SK-N-SH (cell line): ENCODE data around the gene GPER1. TPM values are rescaled to one million over a fixed set of nuclear protein-coding genes. Genes with fewer than 3 reads are reported as not detected.
A peak's percentile ranks its signal among the peaks of the same experiment; 100 is the strongest.

Experiments used
- CTCF ChIA-PET: fragments of 300-600, 350-600 bp; formaldehyde crosslinking; extraction: SDS; loops from one replicate; lab custom pipeline; 2021; lab: Yijun Ruan, JAX
- POLR2A ChIA-PET: fragments of 350-600 bp; sonication (Branson Sonifier 250); formaldehyde crosslinking; extraction: SDS; loops from one replicate; lab custom pipeline; 2020; ENCODE audit warnings: antibody characterized with exemption, inconsistent platforms; lab: Yijun Ruan, JAX
- DNase-seq: peaks from one replicate; pipeline ENCODE4 v3.0.0; 2012
- H2AFZ ChIP-seq: fragments of 200-600 bp; sonication (generic); 2 replicates; pipeline ENCODE4 v1.8.1; 2016; ENCODE audit warnings: antibody characterized with exemption, mild to moderate bottlenecking, low read depth
- H3F3A ChIP-seq: fragments of 200-600 bp; sonication (generic); replicated peaks from 2 replicates; pipeline ENCODE3; 2016; ENCODE audit warnings: antibody characterized with exemption, mild to moderate bottlenecking; ENCODE audit not compliant: insufficient read depth
- H3K27ac ChIP-seq, 2 experiments: fragments of 200-500 bp in 1 of 2; fragments of 200-600 bp in 1 of 2; sonication (Bioruptor generic) in 1 of 2; sonication (generic), shearing (Covaris generic) in 1 of 2; 2 replicates each; pipeline versions ENCODE4 v1.5.1 to v1.6.1; 2014 to 2016; ENCODE audit warnings: low read depth in 2 of 2, inconsistent platforms in 1 of 2, low read length in 1 of 2, mild to moderate bottlenecking in 1 of 2, mixed read lengths in 1 of 2
- H3K27me3 ChIP-seq: fragments of 200-600 bp; sonication (generic), shearing (Covaris generic); 2 replicates; pipeline ENCODE4 v1.6.1; 2016; ENCODE audit warnings: mixed run types; ENCODE audit not compliant: insufficient read depth
- H3K36me3 ChIP-seq, 2 experiments: fragments of 200-500 bp in 1 of 2; fragments of 200-600 bp in 1 of 2; sonication (Bioruptor generic) in 1 of 2; sonication (generic) in 1 of 2; replicated peaks in 1 of 2; 2 replicates each; pipeline versions ENCODE3 to v1.5.1; 2014 to 2016; ENCODE audit warnings: low read length in 1 of 2, mild to moderate bottlenecking in 1 of 2; ENCODE audit not compliant: insufficient read depth in 2 of 2, control insufficient read depth in 1 of 2
- H3K4me1 ChIP-seq, 2 experiments: fragments of 200-500 bp in 1 of 2; fragments of 200-600 bp in 1 of 2; sonication (Bioruptor generic) in 1 of 2; sonication (generic), shearing (Covaris generic) in 1 of 2; 2 replicates each; pipeline versions ENCODE4 v1.5.1 to v1.6.1; 2014 to 2016; ENCODE audit warnings: low read depth in 1 of 2, low read length in 1 of 2, mixed run types in 1 of 2; ENCODE audit not compliant: insufficient read depth in 2 of 2, control insufficient read depth in 1 of 2
- H3K4me2 ChIP-seq: fragments of 200-600 bp; sonication (generic), shearing (Covaris generic); 2 replicates; pipeline ENCODE4 v1.6.1; 2017; ENCODE audit warnings: mixed run types
- H3K4me3 ChIP-seq, 2 experiments: fragments of 200-500 bp in 1 of 2; fragments of 200-600 bp in 1 of 2; sonication (Bioruptor generic) in 1 of 2; sonication (generic), shearing (Covaris generic) in 1 of 2; 2 replicates each; pipeline versions ENCODE4 v1.5.1 to v1.8.1; 2014 to 2016; ENCODE audit warnings: low read depth in 2 of 2, inconsistent platforms in 1 of 2, low read length in 1 of 2, mild to moderate bottlenecking in 1 of 2, mixed read lengths in 1 of 2, moderate library complexity in 1 of 2
- H3K79me2 ChIP-seq: fragments of 200-600 bp; sonication (generic); 2 replicates; pipeline ENCODE4 v1.8.1; 2017; ENCODE audit warnings: mild to moderate bottlenecking; ENCODE audit not compliant: insufficient read depth
- H3K9ac ChIP-seq: fragments of 200-600 bp; sonication (generic); 2 replicates; pipeline ENCODE4 v1.6.1; 2017; ENCODE audit warnings: mixed run types
- H3K9me2 ChIP-seq: fragments of 200-600 bp; sonication (generic); 2 replicates; pipeline ENCODE4 v1.6.1; 2017; ENCODE audit warnings: mixed run types
- H3K9me3 ChIP-seq: fragments of 200-600 bp; sonication (generic); 2 replicates; pipeline ENCODE4 v1.6.1; 2017; ENCODE audit warnings: mixed run types, mild to moderate bottlenecking, moderate library complexity
- H4K20me1 ChIP-seq: fragments of 200-600 bp; sonication (generic); 2 replicates; pipeline ENCODE4 v1.6.1; 2017; ENCODE audit warnings: mild to moderate bottlenecking, mixed run types; ENCODE audit not compliant: insufficient read depth
- CHD2 ChIP-seq: fragments of 150-350 bp; IDR thresholded peaks from 2 replicates; pipeline ENCODE4 v1.6.1; 2018; ENCODE audit warnings: low read length; ENCODE audit not compliant: partially characterized antibody
- CTCF ChIP-seq: fragments of 200-600 bp; sonication (generic); IDR thresholded peaks from 2 replicates; pipeline ENCODE4 v1.6.1; 2017; ENCODE audit warnings: antibody characterized with exemption, mild to moderate bottlenecking, moderate library complexity
- EP300 ChIP-seq, 2 experiments: IDR thresholded peaks; 2 replicates each; pipeline versions ENCODE4 v1.4.0 to v1.6.1; 2012; ENCODE audit warnings: borderline replicate concordance in 1 of 2, low read depth in 1 of 2, low read length in 1 of 2
- MEF2A ChIP-seq: IDR thresholded peaks from 2 replicates; pipeline ENCODE4 v1.4.0; 2012; ENCODE audit warnings: low read depth, borderline replicate concordance
- POLR2AphosphoS5 ChIP-seq: IDR thresholded peaks from 2 replicates; pipeline ENCODE4 v1.6.1; 2012; ENCODE audit warnings: low read depth, low read length
- RAD21 ChIP-seq: IDR thresholded peaks from 2 replicates; pipeline ENCODE4 v1.6.1; 2012; ENCODE audit warnings: mild to moderate bottlenecking, low read length
- RCOR1 ChIP-seq: fragments of 150-350 bp; IDR thresholded peaks from 2 replicates; pipeline ENCODE4 v1.6.1; 2017; ENCODE audit warnings: antibody characterized with exemption, low read length
- RFX5 ChIP-seq: IDR thresholded peaks from 2 replicates; pipeline ENCODE4 v1.6.1; 2012; ENCODE audit warnings: mild to moderate bottlenecking, improper control_type of control experiment, low read length
- SMC3 ChIP-seq: IDR thresholded peaks from 2 replicates; pipeline ENCODE4 v1.6.1; 2012; ENCODE audit warnings: low read depth, low read length, improper control_type of control experiment
- TEAD4 ChIP-seq: IDR thresholded peaks from 2 replicates; pipeline ENCODE4 v1.4.0; 2012; ENCODE audit warnings: mild to moderate bottlenecking, borderline replicate concordance; ENCODE audit not compliant: insufficient read depth
- USF1 ChIP-seq: IDR thresholded peaks from 2 replicates; pipeline ENCODE4 v1.4.0; 2012; ENCODE audit warnings: low read depth, borderline replicate concordance
- YY1 ChIP-seq: IDR thresholded peaks from 2 replicates; pipeline ENCODE4 v1.4.0; 2012; ENCODE audit warnings: low read depth, mild to moderate bottlenecking
- ZBTB33 ChIP-seq: IDR thresholded peaks from 2 replicates; pipeline ENCODE4 v1.4.0; 2012; ENCODE audit warnings: low read depth, borderline replicate concordance
- whole genome bisulfite sequencing: methylation state at CpG from one replicate; pipeline ENCODE4 v1.1.6; 2017; ENCODE audit warnings: low lambda C conversion rate; 5-methylcytosine and 5-hydroxymethylcytosine counted together
- polyA plus RNA-seq, 3 experiments: library from polyadenylated mRNA; depleted of rRNA; stranded (reverse); fragments of >200 nt; gene quantifications; 2 replicates each; pipeline ENCODE4 v1.2.3, GENCODE V29; 2012

GPER1 gene
- polyA plus RNA-seq, 1 of the 3 experiments (the other 2 are of a cell fraction), result 6.4 TPM

GRCh38 chr7:1065585-1066241, 22.2 kb upstream of the GPER1 start:
- Histone ChIP-seq H3K9ac (no peak overlapping the region), H3K4me3 (no peak overlapping the region; a peak in 1 of 4 replicates), H2AFZ (no peak overlapping the region), H3K9me2 (no peaks in the 10 kb centered on the region), H3K27me3 (no peaks in the 10 kb centered on the region), H4K20me1 (peaks cover 25% of the 10 kb centered on the region), H3K4me2 (no peak overlapping the region), H3K27ac (no peak overlapping the region), H3F3A (peaks cover 3% of the 10 kb centered on the region)
- DNase-seq, result peak; percentile 99
- POLR2A ChIA-PET, result interaction anchor here (0.6 to 1.3 kb wide), 4 partner anchors 21 to 85 kb away, joined by 3 to 9 read pairs (median 4); a partner anchor contains a TSS
- CTCF ChIA-PET, result interaction anchor here (0.6 to 27.8 kb wide), 52 partner anchors 9 to 248 kb away, joined by 3 to 756 read pairs (median 8); partner anchors contain the start of genes COX19, CYP2W1, GPER1 and GPR146
- TF ChIP-seq RFX5 (no peak), YY1 (no peak), CTCF (peak; percentile 87), EP300 (IDR thresholded peaks at IDR 0.05; ENCODE audit: borderline replicate concordance in 1 of 2, low read depth in 1 of 2, low read length in 1 of 2) (no peak), RCOR1 (0 out of 2 replicates have a peak, but pooled peaks have one; percentile 44), TEAD4 (no peak), USF1 (no peak), ZBTB33 (no peak), CHD2 (no peak), SMC3 (peak; percentile 97), RAD21 (peak; percentile 93), POLR2AphosphoS5 (no peak), MEF2A (no peak)
- TF ChIP-seq, all 33 proteins: peak for 4
- 52% methylated on average over 47 of the region's 48 CpGs for WGBS
- no peaks in the 10 kb centered on the region; the same call in 1 of the 2 replicates for H3K79me2 ChIP-seq
- no peaks in the 10 kb centered on the region for H3K36me3 ChIP-seq
- peaks cover 0 to 9% of the 10 kb centered on the region in 2 experiments; a peak in 1 of 4 replicates for H3K4me1 ChIP-seq
- H3K9me3 ChIP-seq, result no peaks in the 10 kb centered on the region
